Osteoblast (primary cell): ENCODE results near the gene GAL3ST2. TPM values are rescaled to one million over a fixed set of nuclear protein-coding genes. Genes with fewer than 3 reads are reported as not detected.
A peak's percentile ranks its signal among the peaks of the same experiment; 100 is the strongest.
"Not testable (repeated sequence)": the region's sequence is repeated elsewhere in the genome, so short reads cannot be mapped to it uniquely, and the experiment has no call there.

ENCODE experiments used
- DNase-seq: peaks from one replicate; pipeline ENCODE4 v3.0.0; 2011; ENCODE audit warnings: low spot score, mixed read lengths; ENCODE audit not compliant: insufficient read length; ENCODE audit errors: missing footprints
- H2AFZ ChIP-seq: 2 replicates; pipeline ENCODE4 v1.6.0; 2011; ENCODE audit warnings: mild to moderate bottlenecking, low read length
- H3K27ac ChIP-seq: 2 replicates; pipeline ENCODE4 v1.5.1; 2011; ENCODE audit warnings: mild to moderate bottlenecking, low read depth, low read length, moderate library complexity
- H3K27me3 ChIP-seq: 2 replicates; pipeline ENCODE4 v1.6.0; 2012; ENCODE audit warnings: mild to moderate bottlenecking, control low read depth, inconsistent platforms, low read length, moderate library complexity; ENCODE audit not compliant: insufficient read depth
- H3K36me3 ChIP-seq: 2 replicates; pipeline ENCODE4 v1.5.1; 2011; ENCODE audit warnings: mild to moderate bottlenecking, low read length, control low read depth, moderate library complexity; ENCODE audit not compliant: insufficient read depth
- H3K4me1 ChIP-seq: 2 replicates; pipeline ENCODE4 v1.5.1; 2011; ENCODE audit warnings: mild to moderate bottlenecking, low read length, control low read depth, moderate library complexity; ENCODE audit not compliant: insufficient read depth
- H3K4me2 ChIP-seq: 2 replicates; pipeline ENCODE4 v1.6.0; 2011; ENCODE audit warnings: mild to moderate bottlenecking, low read length; ENCODE audit not compliant: insufficient read depth
- H3K4me3 ChIP-seq: fragments of 200-600 bp; sonication (generic); 3 replicates; pipeline ENCODE4 v1.5.1; 2012; ENCODE audit warnings: mild to moderate bottlenecking, low read length, inconsistent platforms; ENCODE audit not compliant: insufficient read depth
- H3K79me2 ChIP-seq: 2 replicates; pipeline ENCODE4 v1.6.0; 2012; ENCODE audit warnings: mild to moderate bottlenecking, low read length, control low read depth, inconsistent platforms; ENCODE audit not compliant: insufficient read depth
- H3K9me3 ChIP-seq: 2 replicates; pipeline ENCODE4 v1.5.1; 2011; ENCODE audit warnings: low read depth, low read length, control low read depth
- H4K20me1 ChIP-seq: 2 replicates; pipeline ENCODE4 v1.6.0; 2012; ENCODE audit warnings: mild to moderate bottlenecking, low read length, control low read depth; ENCODE audit not compliant: insufficient read depth
- total RNA-seq: library from RNA; depleted of rRNA; stranded (reverse); fragments of >200 nt; gene quantifications from 2 replicates; pipeline ENCODE4 v1.2.3, GENCODE V29; 2012
- TF ChIP-seq, protein P1 (sequence below): IDR thresholded peaks from 2 replicates; pipeline ENCODE4 v1.5.1; 2011; ENCODE audit warnings: mild to moderate bottlenecking, low read depth, low read length, moderate library complexity; ENCODE audit errors: extremely low read depth

GAL3ST2 gene
- total RNA-seq, 1 donor: 0.36 TPM

DNA sequence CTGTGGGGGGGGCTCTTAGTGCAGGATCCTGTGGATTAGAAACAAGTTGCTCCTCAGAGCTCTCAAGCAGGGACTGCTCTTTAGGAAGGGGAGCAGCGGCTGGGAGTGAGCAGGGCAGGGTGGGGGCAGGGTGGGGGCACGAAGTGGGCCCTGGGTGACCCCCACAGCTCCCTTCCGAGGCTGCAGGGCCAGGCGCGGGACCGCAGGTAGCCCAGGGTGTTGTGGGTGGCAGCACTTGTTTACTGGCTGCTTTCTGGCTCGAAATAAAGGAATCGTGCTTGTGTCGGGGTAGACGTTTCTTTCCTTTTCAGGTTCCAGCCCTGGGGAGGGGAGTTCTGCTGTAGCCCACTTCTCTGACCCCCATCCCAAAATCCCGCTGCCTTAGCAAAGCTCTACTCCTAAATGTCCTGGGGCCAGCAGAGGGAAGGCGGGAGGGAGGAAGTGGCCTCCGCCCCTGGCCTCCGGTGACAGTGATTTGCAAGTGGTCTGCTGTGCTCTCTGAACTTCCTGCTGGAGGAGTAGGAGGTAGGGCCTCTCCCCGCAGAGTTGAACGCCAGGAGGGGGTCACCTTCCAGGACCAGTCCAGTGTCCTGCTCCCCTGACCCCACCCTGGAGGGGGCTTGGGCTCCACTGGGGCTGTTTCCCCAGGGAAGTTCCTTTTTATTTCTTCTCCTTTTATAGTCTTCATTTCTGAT, 40.7 kb downstream of the GAL3ST2 start:
- no peak overlapping the region for H2AFZ ChIP-seq
- no peak overlapping the region for H3K4me3 ChIP-seq
- no peak overlapping the region for H3K4me2 ChIP-seq

GRCh38 chr2:241817821-241818215, 41.2 kb downstream of the GAL3ST2 start:
- H3K79me2 ChIP-seq, H3K9me3 ChIP-seq, H3K4me3 ChIP-seq, H3K4me2 ChIP-seq, H2AFZ ChIP-seq, H4K20me1 ChIP-seq, H3K36me3 ChIP-seq, H3K27ac ChIP-seq, H3K4me1 ChIP-seq, H3K27me3 ChIP-seq, DNase-seq: not testable (repeated sequence)

More for the DNA sequence above, 40.7 kb downstream of the GAL3ST2 start:
- Histone ChIP-seq H3K27me3 (no peaks in the 10 kb centered on the region), H4K20me1 (no peaks in the 10 kb centered on the region), H3K9me3 (no peaks in the 10 kb centered on the region), H3K36me3 (no peaks in the 10 kb centered on the region), H3K4me1 (no peaks in the 10 kb centered on the region), H3K27ac (no peak overlapping the region), H3K79me2 (no peaks in the 10 kb centered on the region)
- DNase-seq: peak; percentile 79
- TF ChIP-seq, protein P1, sequence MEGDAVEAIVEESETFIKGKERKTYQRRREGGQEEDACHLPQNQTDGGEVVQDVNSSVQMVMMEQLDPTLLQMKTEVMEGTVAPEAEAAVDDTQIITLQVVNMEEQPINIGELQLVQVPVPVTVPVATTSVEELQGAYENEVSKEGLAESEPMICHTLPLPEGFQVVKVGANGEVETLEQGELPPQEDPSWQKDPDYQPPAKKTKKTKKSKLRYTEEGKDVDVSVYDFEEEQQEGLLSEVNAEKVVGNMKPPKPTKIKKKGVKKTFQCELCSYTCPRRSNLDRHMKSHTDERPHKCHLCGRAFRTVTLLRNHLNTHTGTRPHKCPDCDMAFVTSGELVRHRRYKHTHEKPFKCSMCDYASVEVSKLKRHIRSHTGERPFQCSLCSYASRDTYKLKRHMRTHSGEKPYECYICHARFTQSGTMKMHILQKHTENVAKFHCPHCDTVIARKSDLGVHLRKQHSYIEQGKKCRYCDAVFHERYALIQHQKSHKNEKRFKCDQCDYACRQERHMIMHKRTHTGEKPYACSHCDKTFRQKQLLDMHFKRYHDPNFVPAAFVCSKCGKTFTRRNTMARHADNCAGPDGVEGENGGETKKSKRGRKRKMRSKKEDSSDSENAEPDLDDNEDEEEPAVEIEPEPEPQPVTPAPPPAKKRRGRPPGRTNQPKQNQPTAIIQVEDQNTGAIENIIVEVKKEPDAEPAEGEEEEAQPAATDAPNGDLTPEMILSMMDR: no peak

DNA sequence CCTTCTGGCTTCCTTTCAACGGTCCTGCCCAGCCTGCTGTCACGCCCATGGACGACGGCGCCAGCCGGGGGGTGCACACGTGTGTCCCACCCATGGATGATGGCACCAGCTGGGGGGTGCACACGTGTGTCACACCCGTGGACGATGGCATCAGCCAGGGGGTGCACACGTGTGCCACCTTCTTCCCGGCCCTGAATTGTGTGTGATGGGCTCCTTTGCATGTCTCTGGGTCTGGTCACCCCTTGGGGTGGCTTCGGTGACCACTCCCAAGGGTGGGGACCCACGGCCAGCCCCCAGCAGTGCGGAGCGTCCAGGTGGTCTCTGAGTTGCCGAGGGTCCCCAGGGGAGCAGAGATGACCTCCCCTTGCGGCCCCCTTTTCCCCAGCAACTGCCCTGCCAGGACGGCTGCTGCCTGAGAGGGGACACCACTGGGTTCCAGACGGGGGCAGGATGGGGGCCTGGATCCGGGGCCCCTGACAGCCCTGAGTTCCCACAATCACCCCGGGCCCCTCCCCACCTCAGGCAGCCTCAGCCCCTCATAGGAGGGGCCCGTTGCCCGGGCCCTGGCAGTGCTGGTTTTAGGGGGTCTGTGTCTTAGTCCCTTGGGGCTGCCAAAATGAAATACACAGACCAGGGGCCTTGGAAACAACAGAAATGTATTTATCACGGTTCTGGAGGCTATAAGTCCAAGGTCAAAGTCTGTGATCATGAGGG, 41.8 kb downstream of the GAL3ST2 start:
- Histone ChIP-seq H3K9me3 (no peaks in the 10 kb centered on the region), H3K27me3 (peaks cover 3% of the 10 kb centered on the region), H3K36me3 (no peaks in the 10 kb centered on the region), H3K27ac (no peak overlapping the region), H3K79me2 (no peaks in the 10 kb centered on the region), H3K4me3 (no peak overlapping the region), H3K4me1 (no peaks in the 10 kb centered on the region), H2AFZ (no peak overlapping the region), H4K20me1 (no peaks in the 10 kb centered on the region), H3K4me2 (no peak overlapping the region)
- TF ChIP-seq, protein P1: no peak
- no peak for DNase-seq

- Histone ChIP-seq H4K20me1 (no peaks in the 10 kb centered on the region), H3K4me2 (no peak overlapping the region), H3K79me2 (no peaks in the 10 kb centered on the region), H2AFZ (no peak overlapping the region), H3K4me3 (no peak overlapping the region), H3K9me3 (no peaks in the 10 kb centered on the region), H3K36me3 (no peaks in the 10 kb centered on the region), H3K27me3 (peaks cover 6% of the 10 kb centered on the region), H3K4me1 (no peaks in the 10 kb centered on the region), H3K27ac (no peak overlapping the region)
- TF ChIP-seq, protein P1: no peak
- no peak for DNase-seq
Observed at GRCh38 chr2:241818943-241819270, 42.3 kb downstream of the GAL3ST2 start.

- not testable (repeated sequence) for H3K9me3 ChIP-seq, H3K27me3 ChIP-seq, H3K36me3 ChIP-seq, H3K4me2 ChIP-seq, H3K79me2 ChIP-seq, H3K4me3 ChIP-seq, H2AFZ ChIP-seq, H3K27ac ChIP-seq, H3K4me1 ChIP-seq, DNase-seq, H4K20me1 ChIP-seq
Observed at GRCh38 chr2:241819947-241820624, 43.5 kb downstream of the GAL3ST2 start.
